ENCODE data around the gene EPOP.

The EPOP gene

GRCh38 chr17:38674749-38675615 lies at the start of gene EPOP:
Gene EPOP (minus strand): TSS chr17:38674957. CDS start chr17:38674495, 462 bp downstream.
- DNase-seq, result peak; percentile 86 to 89

- DNase-seq, result no peak
These were observed 47.0 kb upstream of the EPOP start for GRCh38 chr17:38721802-38722201.

GRCh38 chr17:38720941-38721340 lies 46.2 kb upstream of the EPOP start:
- DNase-seq, result no peak

- DNase-seq, result no peak
These were observed 45.3 kb upstream of the EPOP start for GRCh38 chr17:38719943-38720641.

- no peak for DNase-seq
These were observed 44.7 kb upstream of the EPOP start for GRCh38 chr17:38719289-38719942.

- no peak for DNase-seq
These were observed 42.5 kb upstream of the EPOP start for GRCh38 chr17:38717139-38717745.

- no peak for DNase-seq
These were observed 41.7 kb upstream of the EPOP start for GRCh38 chr17:38716368-38717005.

GRCh38 chr17:38715216-38715943 lies 40.6 kb upstream of the EPOP start:
- no peak for DNase-seq

GRCh38 chr17:38713456-38714075 lies 38.8 kb upstream of the EPOP start:
- DNase-seq, result no peak

- DNase-seq, result no peak
These were observed 37.8 kb upstream of the EPOP start for GRCh38 chr17:38712593-38712992.

- DNase-seq, result no peak
These were observed 37.2 kb upstream of the EPOP start for GRCh38 chr17:38711792-38712571.

- no peak for DNase-seq
These were observed 36.2 kb upstream of the EPOP start for GRCh38 chr17:38710985-38711384.

- DNase-seq, result no peak
These were observed 35.8 kb upstream of the EPOP start for GRCh38 chr17:38710604-38710962.

- no peak for DNase-seq
These were observed 35.3 kb upstream of the EPOP start for GRCh38 chr17:38709864-38710603.

- no peak for DNase-seq
These were observed 34.5 kb upstream of the EPOP start for GRCh38 chr17:38709104-38709820.

GRCh38 chr17:38707678-38708351 lies 33.1 kb upstream of the EPOP start:
- DNase-seq, result no peak

GRCh38 chr17:38706505-38707216 lies 31.9 kb upstream of the EPOP start:
- DNase-seq, result peak in 1 of 2 donors; percentile 38
